DND-41 (cell line): ENCODE data around the gene RNASE8.

Experiments
- ATAC-seq: fragments of 200-7000 bp; cut with Tn5 transposase; 3 replicates; pipeline ENCODE4 v1.9.1; 2021; ENCODE audit warnings: low read depth; ENCODE audit not compliant: insufficient read depth
- DNase-seq: peaks from one replicate; pipeline ENCODE4 v3.0.0-alpha.2; 2020
- H2AFZ ChIP-seq: 2 replicates; pipeline ENCODE4 v1.6.0; 2012; ENCODE audit warnings: low read depth, low read length
- H3K27ac ChIP-seq: 2 replicates; pipeline ENCODE4 v1.5.1; 2012; ENCODE audit warnings: low read length, inconsistent platforms
- H3K27me3 ChIP-seq: fragments of 200-600 bp; sonication (generic); 2 replicates; pipeline ENCODE4 v1.6.0; 2012; ENCODE audit warnings: low read length, mild to moderate bottlenecking, inconsistent platforms; ENCODE audit not compliant: insufficient read depth, poor library complexity
- H3K36me3 ChIP-seq: 2 replicates; pipeline ENCODE4 v1.5.1; 2012; ENCODE audit warnings: low read length, inconsistent platforms; ENCODE audit not compliant: insufficient read depth
- H3K4me1 ChIP-seq: 2 replicates; pipeline ENCODE4 v1.5.1; 2012; ENCODE audit warnings: mild to moderate bottlenecking, low read length; ENCODE audit not compliant: insufficient read depth
- H3K4me2 ChIP-seq: 2 replicates; pipeline ENCODE4 v1.6.0; 2012; ENCODE audit warnings: mild to moderate bottlenecking, moderate library complexity, low read length, inconsistent platforms; ENCODE audit not compliant: insufficient read depth
- H3K4me3 ChIP-seq, 2 experiments: fragments of 200-600 bp in 1 of 2; shearing (Covaris generic) in 1 of 2; 2 replicates each; pipeline ENCODE4 v1.5.1; 2012 to 2016; ENCODE audit warnings: inconsistent platforms in 2 of 2, low read length in 2 of 2, mild to moderate bottlenecking in 2 of 2, low read depth in 1 of 2, moderate library complexity in 1 of 2
- H3K79me2 ChIP-seq: 2 replicates; pipeline ENCODE4 v1.6.0; 2012; ENCODE audit warnings: low read length, inconsistent platforms; ENCODE audit not compliant: insufficient read depth
- H3K9ac ChIP-seq: 2 replicates; pipeline ENCODE4 v1.6.0; 2012; ENCODE audit warnings: low read depth, mild to moderate bottlenecking, inconsistent platforms, low read length, moderate library complexity
- H3K9me3 ChIP-seq: 2 replicates; pipeline ENCODE4 v1.5.1; 2012; ENCODE audit warnings: low read length, moderate library complexity, mild to moderate bottlenecking, inconsistent platforms; ENCODE audit not compliant: insufficient read depth, severe bottlenecking
- H4K20me1 ChIP-seq: 2 replicates; pipeline ENCODE4 v1.6.0; 2012; ENCODE audit warnings: low read length; ENCODE audit not compliant: insufficient read depth
- CTCF ChIP-seq: IDR thresholded peaks from 2 replicates; pipeline ENCODE4 v1.5.1; 2012; ENCODE audit warnings: borderline replicate concordance, low read length, moderate library complexity, mild to moderate bottlenecking; ENCODE audit not compliant: poor library complexity, severe bottlenecking; ENCODE audit errors: extremely low read depth
- EZH2 ChIP-seq: IDR thresholded peaks from 3 replicates; pipeline ENCODE4 v1.6.1; 2012; ENCODE audit warnings: borderline replicate concordance, low read depth, mild to moderate bottlenecking, moderate library complexity, low read length, inconsistent platforms; ENCODE audit not compliant: severe bottlenecking

RNASE8 gene

GRCh38 chr14:21100931-21101330 is 43.3 kb downstream of the RNASE8 start, which contains the start of gene TMEM253:
Gene TMEM253, plus strand, starts transcription at chr14:21101066. Its CDS starts 278 bp downstream, at chr14:21101344.
- Histone ChIP-seq H3K4me1 (peaks cover 62% of the 10 kb centered on the region), H3K27me3 (no peaks in the 10 kb centered on the region), H3K36me3 (no peaks in the 10 kb centered on the region), H3K4me2 (peak within 1 kb of the TSS; percentile 92), H4K20me1 (no peaks in the 10 kb centered on the region), H3K4me3 (no peak within 1 kb of the TSS), H3K79me2 (peaks cover 25% of the 10 kb centered on the region), H3K9ac (peak within 1 kb of the TSS; percentile 85; the same call in 1 of the 2 replicates), H3K27ac (no peak within 1 kb of the TSS), H3K9me3 (no peaks in the 10 kb centered on the region), H2AFZ (no peak within 1 kb of the TSS)
- TF ChIP-seq CTCF (no peak), EZH2 (no peak)
- ATAC-seq (no peak), DNase-seq (no peak)

- Histone ChIP-seq H3K27me3 (no peaks in the 10 kb centered on the region), H3K9ac (peak overlapping the region; percentile 85)
- no peak for DNase-seq
Measured at GRCh38 chr14:21101802-21102413, 44.3 kb downstream of the RNASE8 start.

GRCh38 chr14:21102521-21103410 is 45.1 kb downstream of the RNASE8 start:
- Histone ChIP-seq H3K4me1 (peaks cover 63% of the 10 kb centered on the region), H3K79me2 (peaks cover 25% of the 10 kb centered on the region), H3K9me3 (no peaks in the 10 kb centered on the region), H4K20me1 (no peaks in the 10 kb centered on the region), H3K27ac (peak overlapping the region; percentile 95), H3K4me3 (peak overlapping the region; percentile 44 to 77), H2AFZ (peak overlapping the region; percentile 81), H3K9ac (peak overlapping the region; percentile 85), H3K27me3 (no peaks in the 10 kb centered on the region), H3K36me3 (no peaks in the 10 kb centered on the region), H3K4me2 (peak overlapping the region; percentile 92)
- TF ChIP-seq CTCF (no peak), EZH2 (no peak)
- DNase-seq = no peak
- ATAC-seq = no peak

More at GRCh38 chr14:21101802-21102413, 44.3 kb downstream of the RNASE8 start:
- H3K79me2 ChIP-seq = peaks cover 25% of the 10 kb centered on the region
- no peak overlapping the region for H2AFZ ChIP-seq
- H3K27ac ChIP-seq = 0 out of 2 replicates have a peak overlapping the region, but pooled peaks have one; percentile 95
- no peaks in the 10 kb centered on the region for H4K20me1 ChIP-seq
- H3K4me3 ChIP-seq = peak overlapping the region in 1 of 2 experiments; percentile 77; a peak in 2 of 4 replicates
- no peaks in the 10 kb centered on the region for H3K9me3 ChIP-seq
- ATAC-seq = no peak
- H3K36me3 ChIP-seq = no peaks in the 10 kb centered on the region
- peaks cover 68% of the 10 kb centered on the region for H3K4me1 ChIP-seq
- H3K4me2 ChIP-seq = peak overlapping the region; percentile 92
- TF ChIP-seq EZH2 = no peak
- TF ChIP-seq CTCF = no peak
